Hematopoietic multipotent progenitor cell treated with erythropoietin and hydrocortisone succinate and interleukin-3 and kit ligand, for 4 days (in vitro differentiated cells): Measurements from ENCODE around the gene ERP44.
A peak's percentile ranks its signal among the peaks of the same experiment; 100 is the strongest.
"Not testable (repeated sequence)": the region's sequence is repeated elsewhere in the genome, so short reads cannot be mapped to it uniquely, and the experiment has no call there.

ENCODE experiments used
- DNase-seq: peaks from one replicate; pipeline ENCODE4 v3.0.0-alpha.2; 2015

Gene ERP44

GRCh38 chr9:99998266-99998665 is 100.5 kb downstream of the ERP44 start:
- no peak for DNase-seq

GRCh38 chr9:99990508-99990907 is 108.3 kb downstream of the ERP44 start:
- not testable (repeated sequence) for DNase-seq

GRCh38 chr9:99986642-99987041 is 112.2 kb downstream of the ERP44 start:
- no peak for DNase-seq

GRCh38 chr9:99980598-99980997 is 118.2 kb downstream of the ERP44 start:
- peak; percentile 66 for DNase-seq

GRCh38 chr9:99978221-99978620 is 120.6 kb downstream of the ERP44 start:
- no peak for DNase-seq

GRCh38 chr9:99977033-99977792 is 121.6 kb downstream of the ERP44 start:
- peak; percentile 23 for DNase-seq

- DNase-seq, result no peak
Measured at GRCh38 chr9:99973455-99973854, 125.3 kb downstream of the ERP44 start.

GRCh38 chr9:99971410-99971809 is 127.4 kb downstream of the ERP44 start:
- no peak for DNase-seq

- no peak for DNase-seq
Measured at GRCh38 chr9:99970481-99970880, 128.3 kb downstream of the ERP44 start.

GRCh38 chr9:99967457-99967856 is 131.3 kb downstream of the ERP44 start:
- DNase-seq, result no peak

GRCh38 chr9:99966716-99967115 is 132.1 kb downstream of the ERP44 start:
- DNase-seq, result no peak

GRCh38 chr9:99966001-99966400 is 132.8 kb downstream of the ERP44 start:
- DNase-seq, result no peak

GRCh38 chr9:99964336-99964735 is 134.5 kb downstream of the ERP44 start:
- no peak for DNase-seq

- DNase-seq, result peak; percentile 18
Measured at GRCh38 chr9:99962680-99963261, 136.0 kb downstream of the ERP44 start.

- no peak for DNase-seq
Measured at GRCh38 chr9:99955606-99956005, 143.2 kb downstream of the ERP44 start.

GRCh38 chr9:99954819-99955218 is 144.0 kb downstream of the ERP44 start:
- no peak for DNase-seq

- peak; percentile 43 for DNase-seq
Measured at GRCh38 chr9:99953861-99954507, 144.8 kb downstream of the ERP44 start.

GRCh38 chr9:99948896-99949295 is 149.9 kb downstream of the ERP44 start:
- peak; percentile 10 for DNase-seq

GRCh38 chr9:99948482-99948881 is 150.3 kb downstream of the ERP44 start:
- DNase-seq, result no peak

GRCh38 chr9:99947395-99947794 is 151.4 kb downstream of the ERP44 start:
- DNase-seq, result no peak

- no peak for DNase-seq
Measured at GRCh38 chr9:99936947-99937587, 161.7 kb downstream of the ERP44 start.

GRCh38 chr9:99931155-99931840 is 167.5 kb downstream of the ERP44 start:
- DNase-seq, result no peak

GRCh38 chr9:99929652-99930051 is 169.1 kb downstream of the ERP44 start:
- DNase-seq, result no peak
